Measurements from ENCODE around the gene DISC1. TPM values are rescaled to one million over a fixed set of nuclear protein-coding genes. Genes with fewer than 3 reads are reported as not detected.

The DISC1 gene
- total and polyA plus RNA-seq, 11 donors = 0.76 to 12.8 (median 4.3) TPM

GRCh38 chr1:231871878-231872277, 245.3 kb downstream of the DISC1 start:
- H3K4me1 ChIP-seq = peaks cover 6 to 23% (median 12%) of the 10 kb centered on the region in 12 donors
- ATAC-seq (no peak), DNase-seq (no peak)
- intact Hi-C loops (cut with DNase I) = loop anchor here in 1 of 10 donors (10.0 kb wide), 1 partner anchor 433 kb away; no protein-coding TSS in a partner anchor
- no peak overlapping the region for H3K4me3 ChIP-seq
- no peaks in the 10 kb centered on the region for H3K27me3 ChIP-seq
- WGBS, 4 donors = 56 to 89% (median 73%) methylated on average over 5 of the region's 5 CpGs
- no peak overlapping the region for H3K27ac ChIP-seq
- TF ChIP-seq CTCF (IDR thresholded peaks at IDR 0.05) (no peak), POLR2A (IDR thresholded peaks at IDR 0.05) (no peak)
- H3K36me3 ChIP-seq = no peaks in the 10 kb centered on the region
- H3K9me3 ChIP-seq = peaks cover 0 to 13% (median 5%) of the 10 kb centered on the region in 12 donors

GRCh38 chr1:231872461-231872910, 245.9 kb downstream of the DISC1 start:
- DNase-seq (no peak), ATAC-seq (no peak)
- Histone ChIP-seq H3K27me3 (no peaks in the 10 kb centered on the region), H3K36me3 (no peaks in the 10 kb centered on the region), H3K27ac (no peak overlapping the region), H3K9me3 (peaks cover 0 to 13% (median 5%) of the 10 kb centered on the region in 12 donors), H3K4me1 (peaks cover under 1 to 17% (median 6%) of the 10 kb centered on the region in 12 donors), H3K4me3 (no peak overlapping the region)
- intact Hi-C loops (cut with DNase I) = loop anchor here in 1 of 10 donors (10.0 kb wide), 1 partner anchor 432 kb away; no protein-coding TSS in a partner anchor
- WGBS, 4 donors = 85 to 91% (median 87%) methylated on average over 1 of the region's 1 CpG
- TF ChIP-seq CTCF (IDR thresholded peaks at IDR 0.05) = no peak
- TF ChIP-seq POLR2A (IDR thresholded peaks at IDR 0.05) = no peak

GRCh38 chr1:231878737-231879136, 252.1 kb downstream of the DISC1 start:
- no peak overlapping the region for H3K27ac ChIP-seq
- ATAC-seq (no peak), DNase-seq (no peak)
- no peaks in the 10 kb centered on the region for H3K36me3 ChIP-seq
- intact Hi-C loops (cut with DNase I) = loop anchor here in 1 of 10 donors (10.0 kb wide), 1 partner anchor 426 kb away; no protein-coding TSS in a partner anchor
- peaks cover 0 to 13% (median 5%) of the 10 kb centered on the region in 12 donors for H3K9me3 ChIP-seq
- WGBS, 4 donors = 68 to 93% (median 83%) methylated on average over 1 of the region's 1 CpG
- H3K27me3 ChIP-seq = no peaks in the 10 kb centered on the region
- H3K4me1 ChIP-seq = no peaks in the 10 kb centered on the region
- TF ChIP-seq CTCF (IDR thresholded peaks at IDR 0.05) = no peak
- H3K4me3 ChIP-seq = no peak overlapping the region

GRCh38 chr1:231879296-231879695, 252.7 kb downstream of the DISC1 start:
- Histone ChIP-seq H3K36me3 (no peaks in the 10 kb centered on the region), H3K4me1 (no peaks in the 10 kb centered on the region), H3K4me3 (no peak overlapping the region), H3K9me3 (peaks cover 0 to 13% (median 5%) of the 10 kb centered on the region in 12 donors), H3K27ac (no peak overlapping the region), H3K27me3 (no peaks in the 10 kb centered on the region)
- TF ChIP-seq POLR2A (IDR thresholded peaks at IDR 0.05) (no peak), CTCF (IDR thresholded peaks at IDR 0.05) (no peak)
- intact Hi-C loops (cut with DNase I) = loop anchor here in 1 of 10 donors (10.0 kb wide), 1 partner anchor 426 kb away; no protein-coding TSS in a partner anchor
- 96 to 100% (median 98%) methylated on average over 1 of the region's 1 CpG for WGBS, 4 donors
- ATAC-seq = no peak
- no peak for DNase-seq
